Stimulated activated CD4-positive, alpha-beta T cell treated with anti-CD3 and anti-CD28 coated beads, Interleukin-15, amount 100 ng/mL, for 1 hour (primary cell): ENCODE results near the gene NCKAP5L.
"Not testable (repeated sequence)": the region's sequence is repeated elsewhere in the genome, so short reads cannot be mapped to it uniquely, and the experiment has no call there.

Experiments
- DNase-seq, 2 donors: peaks; one replicate each; pipeline ENCODE4 v3.0.0-alpha.2; 2020; ENCODE audit warnings: low read depth in 1 of 2, low spot score in 1 of 2

Gene NCKAP5L, protein sequence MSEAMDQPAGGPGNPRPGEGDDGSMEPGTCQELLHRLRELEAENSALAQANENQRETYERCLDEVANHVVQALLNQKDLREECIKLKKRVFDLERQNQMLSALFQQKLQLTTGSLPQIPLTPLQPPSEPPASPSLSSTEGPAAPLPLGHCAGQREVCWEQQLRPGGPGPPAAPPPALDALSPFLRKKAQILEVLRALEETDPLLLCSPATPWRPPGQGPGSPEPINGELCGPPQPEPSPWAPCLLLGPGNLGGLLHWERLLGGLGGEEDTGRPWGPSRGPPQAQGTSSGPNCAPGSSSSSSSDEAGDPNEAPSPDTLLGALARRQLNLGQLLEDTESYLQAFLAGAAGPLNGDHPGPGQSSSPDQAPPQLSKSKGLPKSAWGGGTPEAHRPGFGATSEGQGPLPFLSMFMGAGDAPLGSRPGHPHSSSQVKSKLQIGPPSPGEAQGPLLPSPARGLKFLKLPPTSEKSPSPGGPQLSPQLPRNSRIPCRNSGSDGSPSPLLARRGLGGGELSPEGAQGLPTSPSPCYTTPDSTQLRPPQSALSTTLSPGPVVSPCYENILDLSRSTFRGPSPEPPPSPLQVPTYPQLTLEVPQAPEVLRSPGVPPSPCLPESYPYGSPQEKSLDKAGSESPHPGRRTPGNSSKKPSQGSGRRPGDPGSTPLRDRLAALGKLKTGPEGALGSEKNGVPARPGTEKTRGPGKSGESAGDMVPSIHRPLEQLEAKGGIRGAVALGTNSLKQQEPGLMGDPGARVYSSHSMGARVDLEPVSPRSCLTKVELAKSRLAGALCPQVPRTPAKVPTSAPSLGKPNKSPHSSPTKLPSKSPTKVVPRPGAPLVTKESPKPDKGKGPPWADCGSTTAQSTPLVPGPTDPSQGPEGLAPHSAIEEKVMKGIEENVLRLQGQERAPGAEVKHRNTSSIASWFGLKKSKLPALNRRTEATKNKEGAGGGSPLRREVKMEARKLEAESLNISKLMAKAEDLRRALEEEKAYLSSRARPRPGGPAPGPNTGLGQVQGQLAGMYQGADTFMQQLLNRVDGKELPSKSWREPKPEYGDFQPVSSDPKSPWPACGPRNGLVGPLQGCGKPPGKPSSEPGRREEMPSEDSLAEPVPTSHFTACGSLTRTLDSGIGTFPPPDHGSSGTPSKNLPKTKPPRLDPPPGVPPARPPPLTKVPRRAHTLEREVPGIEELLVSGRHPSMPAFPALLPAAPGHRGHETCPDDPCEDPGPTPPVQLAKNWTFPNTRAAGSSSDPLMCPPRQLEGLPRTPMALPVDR (N-terminal part only)

DNA sequence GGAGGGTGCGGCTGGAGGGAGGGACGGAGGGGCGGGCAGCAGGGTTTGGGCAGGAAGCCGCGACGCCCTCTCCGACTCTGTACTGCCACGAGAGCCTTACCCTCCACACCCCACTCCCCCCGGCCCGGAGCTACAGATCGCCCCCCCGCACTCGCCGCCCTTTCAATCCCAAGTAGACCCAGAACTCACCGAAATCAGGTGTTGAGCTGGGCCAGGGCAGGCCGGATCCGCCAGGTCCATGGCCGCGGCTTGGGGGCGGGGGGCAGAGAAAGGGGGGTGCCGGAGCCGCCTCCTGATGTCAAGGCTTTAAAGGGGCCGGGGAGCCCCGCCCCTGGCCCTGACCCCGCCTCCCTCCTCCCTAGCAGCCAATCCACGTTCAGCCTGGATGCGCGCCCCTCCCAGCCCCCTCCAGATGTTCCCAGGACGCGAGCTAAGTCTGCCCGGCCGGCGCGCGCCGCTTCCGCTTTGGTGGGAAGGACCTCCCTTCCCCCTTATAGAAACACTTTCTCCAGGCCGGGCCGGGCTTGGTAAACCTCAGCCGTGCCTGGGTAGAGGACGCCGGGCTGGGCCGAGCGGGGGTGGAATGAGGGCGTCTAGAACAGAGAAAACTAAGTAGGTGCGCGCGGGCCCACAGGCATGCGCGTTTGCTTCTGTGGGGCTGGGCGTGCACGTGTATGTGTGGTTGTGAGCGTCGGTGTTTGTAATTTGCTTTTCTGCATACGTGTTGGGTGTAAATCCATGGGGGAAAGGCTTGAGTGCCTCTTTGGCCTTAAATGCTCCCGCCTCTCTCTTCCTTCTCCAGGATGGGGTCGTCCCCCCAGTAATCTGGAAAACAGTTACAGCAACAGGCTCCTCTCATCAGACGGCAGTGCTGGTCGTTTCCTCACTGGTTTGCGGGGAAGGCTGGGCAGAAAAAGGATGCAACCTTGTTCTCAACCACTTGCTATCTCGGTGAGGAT is at the start of gene NCKAP5L:
Gene NCKAP5L (minus strand): TSS at position 281 of the 959 bp plus-strand sequence. CDS start 24,369 bp downstream, outside the sequence.
- DNase-seq, result peak; percentile 88 to 92

DNA sequence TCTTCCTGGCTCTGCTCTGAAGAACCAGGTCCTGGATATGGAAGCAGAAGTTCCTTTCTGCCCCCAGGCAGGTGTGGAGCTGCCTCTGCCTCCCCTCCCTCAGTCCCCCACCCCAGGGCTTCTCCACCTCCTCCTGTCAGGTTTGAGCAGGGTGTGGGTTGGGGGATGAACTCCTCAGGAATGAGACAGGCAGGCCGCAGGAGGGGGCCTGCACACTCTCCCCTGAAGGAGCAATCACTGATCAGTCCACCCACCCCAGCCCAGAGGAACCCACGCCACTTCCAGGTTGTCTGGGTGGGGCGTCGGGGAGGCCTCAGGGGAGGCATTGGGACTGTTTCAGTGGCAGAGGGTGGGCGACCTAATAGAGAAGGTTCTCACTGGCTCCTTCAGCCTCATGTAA is 48.9 kb upstream of the NCKAP5L start:
- DNase-seq, result no peak

DNA sequence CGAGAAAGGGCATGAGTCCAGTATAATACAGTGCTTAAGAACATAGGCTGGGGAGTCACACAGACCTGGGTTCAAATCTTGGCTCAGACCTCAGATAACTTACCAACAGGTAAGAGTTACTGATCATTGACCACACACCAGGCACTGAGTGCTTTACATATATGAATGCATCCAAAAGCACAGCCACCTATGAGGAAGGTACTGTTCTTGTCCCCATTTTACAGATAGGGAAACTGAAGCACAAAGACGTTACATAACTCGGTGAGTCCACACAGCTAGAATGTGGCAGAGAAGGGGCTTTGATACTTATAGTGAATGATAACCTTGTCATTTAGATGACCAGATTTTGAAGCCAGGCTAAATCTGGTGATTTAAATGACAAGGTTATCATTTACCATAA is 47.9 kb upstream of the NCKAP5L start:
- DNase-seq, result no peak

DNA sequence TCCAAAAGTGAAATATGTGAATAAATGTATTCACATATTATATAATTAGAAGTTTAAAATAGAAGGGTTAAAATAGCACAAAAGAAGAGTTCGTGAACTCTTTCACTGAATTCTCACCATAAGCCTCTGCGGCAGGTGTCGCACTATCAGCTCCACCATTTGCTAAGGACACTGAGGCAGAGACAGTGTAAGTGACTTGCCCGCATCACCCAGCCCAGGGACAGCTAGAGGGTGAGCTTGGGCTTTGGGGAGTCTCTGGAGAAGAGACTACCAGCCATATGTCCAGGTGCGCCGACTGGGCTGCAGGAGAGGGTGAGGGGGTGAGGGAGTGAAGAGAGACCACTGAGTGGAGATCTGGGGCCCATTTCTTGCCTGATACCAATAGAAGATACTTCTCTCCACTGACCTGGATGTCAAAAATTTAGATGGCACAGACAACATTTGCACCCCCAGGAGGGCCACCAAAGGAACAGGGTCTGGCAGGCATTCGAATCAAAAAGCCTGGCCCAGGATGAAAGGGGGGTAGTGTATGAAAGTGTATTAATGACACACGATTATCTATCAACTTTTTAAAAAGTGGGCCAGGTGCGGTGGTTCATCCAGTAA is 47.0 kb upstream of the NCKAP5L start:
- no peak for DNase-seq

DNA sequence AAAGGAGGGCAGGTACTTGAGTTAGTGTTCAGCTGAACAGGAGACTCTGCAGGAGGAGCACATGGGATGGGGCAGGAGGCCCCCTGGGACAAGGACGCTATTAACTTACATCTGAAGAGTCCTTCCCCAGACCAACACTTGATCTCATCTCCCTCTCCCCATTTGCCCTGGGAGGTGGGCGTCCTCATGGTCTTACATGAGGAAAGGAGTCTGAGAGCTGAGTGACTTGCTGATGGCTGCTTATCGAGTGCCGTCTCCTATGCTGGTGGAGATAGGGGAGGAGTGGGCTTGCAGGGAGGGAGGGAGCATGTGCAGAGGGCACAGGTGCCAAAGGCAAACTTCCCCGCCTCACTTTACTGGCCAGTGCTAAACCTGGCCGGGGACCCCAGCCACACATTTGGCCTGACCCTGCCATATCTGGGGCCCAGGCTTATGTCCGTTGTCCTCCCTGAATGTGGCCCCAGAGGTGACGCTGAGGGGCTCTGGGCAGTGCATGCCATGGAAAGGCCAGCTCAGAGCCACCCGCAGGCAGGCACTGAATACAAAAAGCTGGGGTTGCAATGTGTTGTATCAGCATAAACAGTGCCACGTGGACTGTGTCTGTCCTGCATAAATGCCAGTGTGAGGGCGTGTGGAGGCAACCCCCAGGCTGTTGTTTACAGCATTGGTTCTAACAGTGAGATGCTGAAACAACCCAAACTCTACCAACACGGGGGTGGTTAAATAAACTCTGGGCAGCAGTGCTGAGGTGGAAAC is 46.1 kb upstream of the NCKAP5L start:
- no peak for DNase-seq

DNA sequence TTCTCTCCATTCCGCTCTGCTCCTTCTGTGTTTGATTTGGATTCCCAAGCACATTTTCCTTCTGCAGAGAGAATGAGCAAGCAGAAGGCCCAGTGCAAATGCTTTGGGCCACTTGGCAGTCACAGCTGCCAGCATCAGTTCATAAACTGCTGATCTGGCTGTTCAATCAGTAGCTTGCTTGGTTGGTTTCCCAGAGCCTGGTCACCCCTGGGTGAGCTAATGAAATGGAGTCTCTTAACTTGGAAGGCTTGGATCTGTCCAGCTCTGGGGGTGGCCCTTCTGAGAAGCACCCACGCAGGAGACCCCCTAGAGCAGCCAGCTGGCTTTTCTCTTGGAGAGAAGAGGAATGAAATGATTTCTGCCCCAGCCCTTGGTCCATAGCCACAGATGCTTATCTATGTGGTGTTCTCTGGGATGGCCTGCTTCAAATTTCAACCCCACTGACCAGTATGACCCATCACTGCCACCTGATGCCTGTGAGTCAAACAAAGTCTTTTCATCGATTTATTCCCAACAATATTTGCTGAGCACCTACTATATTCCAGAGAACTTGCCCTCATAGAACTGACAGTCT is 45.2 kb upstream of the NCKAP5L start:
- no peak for DNase-seq

DNA sequence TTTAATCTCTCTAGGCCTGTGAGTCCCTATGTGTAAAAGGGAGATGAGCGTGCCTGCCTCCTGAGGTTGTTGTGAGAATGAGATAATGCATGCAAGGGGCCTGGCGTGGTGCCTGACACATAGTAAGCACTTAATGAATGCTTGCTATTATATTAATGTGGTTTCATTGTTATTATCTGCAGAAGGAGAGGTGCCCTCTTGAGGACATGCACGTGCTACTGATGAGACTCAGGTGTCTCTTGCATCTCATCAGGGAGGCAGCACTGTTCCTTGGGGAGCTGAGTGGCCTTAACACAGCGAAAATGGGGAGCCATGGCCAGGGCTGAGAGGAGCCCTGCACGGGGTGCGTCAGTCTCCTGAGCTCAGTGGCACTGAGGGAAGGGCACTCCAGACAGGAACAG is 44.6 kb upstream of the NCKAP5L start:
- DNase-seq, result no peak

DNA sequence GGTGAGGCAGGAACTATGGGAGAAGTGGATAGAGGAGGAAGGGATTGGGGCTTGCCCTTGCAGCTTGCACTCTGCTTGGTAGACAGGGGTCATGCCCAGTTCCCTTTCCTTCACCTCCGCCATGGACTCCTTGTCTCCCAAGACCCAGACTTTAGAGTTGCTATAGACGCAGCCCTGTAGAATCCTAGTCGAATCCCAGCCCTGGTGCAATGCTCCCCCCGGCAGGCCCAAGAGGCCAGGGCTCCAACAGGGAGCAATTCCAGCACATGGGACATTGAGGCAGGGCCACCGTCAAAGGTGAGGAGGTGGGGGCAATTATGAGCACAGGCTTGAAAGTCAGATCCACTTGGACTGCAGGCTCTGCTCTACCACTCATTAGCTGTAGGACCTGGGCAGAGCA is 44.2 kb upstream of the NCKAP5L start:
- DNase-seq, result no peak

DNA sequence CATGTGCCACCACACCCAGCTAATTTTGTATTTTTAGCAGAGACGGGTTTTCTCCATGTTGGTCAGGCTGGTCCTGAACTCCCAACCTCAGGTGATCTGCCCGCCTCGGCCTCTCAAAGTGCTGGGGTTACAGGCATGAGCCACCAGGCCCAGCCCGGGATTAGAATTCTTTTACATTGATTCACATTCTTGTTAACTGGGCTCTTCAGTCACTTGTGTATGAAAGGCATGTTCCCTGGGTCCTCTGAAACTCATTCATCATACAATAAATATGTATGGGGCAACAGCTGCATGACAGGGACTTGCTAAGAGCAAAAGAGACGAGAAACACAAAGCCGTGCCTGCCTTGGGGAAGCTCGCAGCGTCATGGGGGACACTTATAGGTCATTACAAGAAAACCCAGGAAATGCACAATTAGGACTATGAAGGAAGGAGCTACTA is 43.6 kb upstream of the NCKAP5L start:
- DNase-seq, result not testable (repeated sequence)

DNA sequence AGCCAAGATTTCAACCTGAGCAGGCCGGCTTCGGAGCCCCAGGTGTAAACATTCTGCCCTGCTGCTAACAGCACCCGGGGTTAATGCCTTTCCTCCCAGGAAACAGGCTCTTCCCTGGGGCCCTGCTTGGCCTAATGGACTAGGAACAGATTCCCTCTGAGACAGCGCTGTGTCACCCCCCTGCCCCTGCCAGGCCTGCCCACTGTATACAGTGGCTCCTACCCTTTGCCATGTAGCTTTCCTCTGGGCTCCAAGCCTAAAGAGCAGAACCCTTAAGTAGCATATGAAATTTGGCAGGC is 43.0 kb upstream of the NCKAP5L start:
- DNase-seq, result no peak

DNA sequence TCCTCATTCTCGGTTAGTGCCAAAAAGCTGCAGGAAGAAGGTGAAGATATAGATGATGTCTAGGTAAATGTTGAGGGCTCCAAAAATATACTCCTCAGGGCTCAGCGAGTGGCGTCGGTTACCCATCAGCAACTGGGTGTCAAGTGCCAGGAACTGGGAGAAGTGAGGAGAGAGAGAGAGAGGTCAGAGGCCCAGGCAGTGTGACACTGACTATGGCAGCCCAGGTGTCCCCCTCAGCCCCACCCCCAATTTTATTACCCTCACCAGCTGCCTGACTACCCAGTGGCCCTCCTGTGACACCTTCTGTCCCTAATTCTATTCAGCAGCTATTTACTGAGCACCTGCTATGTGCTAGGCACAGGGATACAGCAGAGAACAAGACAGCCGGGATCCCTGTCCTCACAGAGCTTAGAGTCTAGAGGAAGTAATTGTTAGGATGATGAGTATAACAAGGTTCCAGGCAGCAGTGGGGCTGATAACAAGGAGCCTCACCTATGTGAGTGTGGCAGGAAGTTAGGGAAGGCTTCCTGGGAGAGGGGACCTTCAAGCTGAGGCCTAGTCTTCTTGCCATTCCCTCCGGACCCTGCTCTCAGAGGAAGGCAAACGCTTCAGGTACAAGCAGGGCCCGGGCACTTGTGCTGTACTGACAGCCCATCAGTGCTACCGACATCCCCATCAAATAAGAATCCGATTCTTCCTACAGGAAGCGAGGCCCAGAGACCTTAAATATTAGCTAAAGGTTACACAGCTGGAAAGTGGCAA is 42.5 kb upstream of the NCKAP5L start:
- DNase-seq, result no peak

DNA sequence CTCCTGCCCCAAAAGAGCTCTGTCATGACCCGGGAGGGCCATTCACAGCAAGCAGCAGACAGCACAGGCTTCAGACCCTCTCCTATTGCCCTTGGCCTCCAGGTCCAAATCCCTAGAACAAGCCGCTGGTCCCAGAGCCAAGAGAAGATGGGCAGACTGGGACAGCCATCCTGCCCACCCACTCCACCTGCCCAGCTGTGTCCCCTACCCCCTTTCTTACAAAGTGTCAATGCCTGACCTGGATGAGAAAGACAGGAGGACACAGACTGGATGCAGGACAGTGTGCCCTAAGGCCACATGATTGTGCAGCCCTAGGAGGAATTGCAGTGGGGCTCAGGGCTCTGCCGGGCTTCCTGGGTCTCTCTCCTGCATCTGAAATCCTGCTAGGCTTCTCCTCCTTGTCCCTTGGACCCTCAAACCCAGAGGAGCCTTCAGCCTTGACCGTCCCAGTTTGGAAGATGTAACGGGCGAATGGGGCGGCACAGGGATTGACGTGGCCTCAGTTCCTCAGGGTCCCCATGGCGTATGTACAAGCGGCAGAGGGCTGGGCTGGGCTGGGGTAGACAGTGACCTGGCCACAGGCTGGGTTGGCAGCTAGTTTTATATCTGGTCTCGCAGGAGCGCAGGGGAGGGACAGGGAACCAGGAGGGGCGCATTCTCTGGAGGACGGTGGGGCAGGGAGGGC is 41.7 kb upstream of the NCKAP5L start:
- no peak for DNase-seq

DNA sequence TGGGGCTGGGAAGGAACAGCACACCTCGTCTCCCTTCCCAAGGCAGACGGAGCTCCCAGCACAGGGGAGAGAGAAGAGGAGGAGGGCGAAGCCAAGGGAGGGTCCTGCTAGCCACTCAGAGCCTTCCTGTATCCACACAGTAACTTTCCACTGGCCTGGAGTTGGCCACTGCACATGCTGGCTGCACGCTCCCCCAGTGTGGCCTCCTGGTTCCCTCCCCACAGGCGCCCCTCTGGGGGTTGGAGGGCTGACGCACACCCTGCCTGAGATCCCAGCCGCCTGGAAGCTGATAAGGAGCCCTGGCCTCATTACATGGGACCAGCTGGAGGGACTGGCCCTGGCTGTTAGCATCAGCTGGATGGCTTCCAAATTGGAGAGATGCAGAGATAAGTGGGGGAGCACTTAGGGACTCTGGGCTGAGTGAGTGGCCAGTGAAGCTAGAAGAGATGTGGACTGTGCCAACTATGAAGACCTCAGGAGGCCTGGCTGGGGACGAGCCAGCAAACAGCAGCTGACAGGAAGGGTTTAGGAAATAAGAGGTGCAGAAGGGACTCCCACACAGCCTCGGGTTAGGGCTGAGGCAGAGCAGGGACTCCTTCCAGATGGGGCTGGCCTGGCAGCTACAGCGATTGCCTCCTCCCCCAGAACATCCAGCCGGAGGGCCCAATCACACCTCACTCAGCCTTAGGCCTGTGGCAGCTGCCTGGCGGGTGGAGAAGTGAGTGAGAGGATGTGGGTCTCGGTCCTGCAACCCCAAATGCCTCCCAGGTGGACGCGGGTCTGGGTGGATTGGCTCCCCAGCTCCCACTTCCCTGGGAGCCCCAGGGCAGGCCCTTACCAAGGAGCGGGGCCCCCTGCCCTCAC is 41.0 kb upstream of the NCKAP5L start:
- DNase-seq, result no peak

DNA sequence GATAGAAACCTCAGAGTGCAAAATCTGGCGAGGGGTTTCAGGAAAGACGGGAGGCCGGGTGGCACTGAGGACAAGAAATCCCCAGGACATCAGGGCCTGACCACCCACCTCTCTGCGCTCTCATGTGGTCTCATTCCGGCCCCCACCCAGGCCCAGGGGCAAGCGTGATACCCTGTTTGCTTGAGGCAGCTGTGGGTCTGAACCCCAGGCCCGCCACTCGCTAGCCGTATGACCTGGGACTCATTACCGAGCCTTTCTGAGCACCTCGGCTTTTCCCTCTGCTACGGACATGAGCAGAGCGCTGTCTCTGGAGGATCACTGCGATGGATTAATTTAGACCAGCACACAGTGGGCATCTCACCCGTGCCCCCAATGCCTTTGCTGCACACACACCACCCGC is 40.2 kb upstream of the NCKAP5L start:
- no peak for DNase-seq

DNA sequence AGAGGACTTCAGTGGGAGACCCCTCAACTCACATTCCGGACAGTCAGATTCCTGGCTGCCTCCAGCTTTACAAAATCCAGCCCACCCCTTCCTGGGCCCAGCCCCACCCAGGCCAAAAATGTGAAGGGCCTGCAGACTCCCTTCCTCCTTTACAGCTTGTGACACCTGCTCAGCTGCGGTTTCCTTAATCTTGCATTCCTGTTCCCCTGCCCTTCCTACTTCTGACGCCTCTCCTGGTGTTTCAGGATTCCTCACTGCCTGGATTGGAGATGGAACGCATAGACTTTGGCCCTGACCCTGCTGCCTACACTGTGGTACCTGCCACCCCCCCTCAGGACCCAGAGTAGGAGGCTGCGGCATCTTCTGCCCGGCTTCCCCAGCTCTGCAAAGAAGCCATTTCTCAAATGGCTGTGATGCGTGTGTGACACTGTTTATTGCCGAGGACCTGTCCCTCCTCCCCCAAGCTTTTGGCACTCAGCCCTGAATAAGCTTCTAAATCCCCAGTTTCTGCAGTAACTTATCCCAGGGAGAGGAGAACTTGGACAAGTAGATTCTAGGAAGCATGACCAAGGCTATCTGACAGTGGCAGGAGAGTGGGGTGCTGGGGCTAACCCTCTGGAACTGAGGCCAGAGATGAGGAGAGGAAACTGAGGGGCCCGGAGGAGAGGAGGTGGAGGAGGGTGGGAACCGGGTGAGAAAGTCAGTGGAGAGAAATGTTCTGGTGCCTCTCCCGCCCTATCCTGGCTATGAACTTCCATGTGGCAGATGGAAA is 39.5 kb upstream of the NCKAP5L start:
- no peak for DNase-seq
